NCI-H146 treated with DMSO at 0.1 percent for 48 hours (cell line): ENCODE results near the gene AKR1B1.

Experiments
- DNase-seq: peaks from one replicate; lab custom pipeline; 2025; ENCODE audit not compliant: unreplicated experiment; lab: John Stamatoyannopoulos, UW

AKR1B1 gene

GRCh38 chr7:134446446-134446845, 12.5 kb downstream of the AKR1B1 start:
- DNase-seq: no peak

GRCh38 chr7:134444961-134445315, 14.0 kb downstream of the AKR1B1 start:
- no peak for DNase-seq

DNA sequence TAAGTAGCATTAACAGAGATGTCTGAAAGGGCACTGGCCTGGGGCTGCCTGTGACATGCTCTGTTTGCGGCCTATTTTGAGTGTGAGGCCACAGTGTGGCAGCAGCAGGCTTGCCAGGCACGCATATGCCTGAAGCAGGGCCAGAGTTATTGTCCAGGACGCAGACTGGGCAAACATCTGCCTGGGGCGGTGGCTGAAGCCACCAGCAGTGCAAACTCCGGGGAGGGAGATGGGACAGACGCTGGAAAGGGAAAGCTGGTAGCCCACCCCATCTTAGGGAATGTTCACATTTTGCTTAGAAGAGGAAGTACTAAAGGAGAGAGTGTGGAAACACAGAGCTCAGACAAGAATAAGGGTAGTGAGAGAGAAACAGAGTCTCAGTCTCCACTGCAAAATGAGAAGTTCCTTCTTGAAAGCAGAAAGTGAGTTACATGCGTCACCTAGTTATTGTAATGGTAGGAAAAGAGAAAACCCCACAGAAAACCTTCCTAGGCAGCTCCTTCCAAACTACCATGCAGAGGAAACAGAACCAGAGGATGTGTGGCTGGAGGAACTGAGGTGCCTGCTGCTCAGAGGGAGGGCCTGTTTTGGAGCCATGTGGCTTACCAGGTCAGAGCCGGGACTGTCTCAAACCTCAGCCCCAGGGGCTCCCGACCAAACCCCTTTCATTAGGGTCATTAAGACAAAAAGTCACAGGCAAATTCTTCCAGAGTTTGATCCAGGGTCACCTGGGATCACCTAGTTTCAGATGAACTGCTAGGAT, 14.5 kb downstream of the AKR1B1 start:
- DNase-seq: no peak

DNA sequence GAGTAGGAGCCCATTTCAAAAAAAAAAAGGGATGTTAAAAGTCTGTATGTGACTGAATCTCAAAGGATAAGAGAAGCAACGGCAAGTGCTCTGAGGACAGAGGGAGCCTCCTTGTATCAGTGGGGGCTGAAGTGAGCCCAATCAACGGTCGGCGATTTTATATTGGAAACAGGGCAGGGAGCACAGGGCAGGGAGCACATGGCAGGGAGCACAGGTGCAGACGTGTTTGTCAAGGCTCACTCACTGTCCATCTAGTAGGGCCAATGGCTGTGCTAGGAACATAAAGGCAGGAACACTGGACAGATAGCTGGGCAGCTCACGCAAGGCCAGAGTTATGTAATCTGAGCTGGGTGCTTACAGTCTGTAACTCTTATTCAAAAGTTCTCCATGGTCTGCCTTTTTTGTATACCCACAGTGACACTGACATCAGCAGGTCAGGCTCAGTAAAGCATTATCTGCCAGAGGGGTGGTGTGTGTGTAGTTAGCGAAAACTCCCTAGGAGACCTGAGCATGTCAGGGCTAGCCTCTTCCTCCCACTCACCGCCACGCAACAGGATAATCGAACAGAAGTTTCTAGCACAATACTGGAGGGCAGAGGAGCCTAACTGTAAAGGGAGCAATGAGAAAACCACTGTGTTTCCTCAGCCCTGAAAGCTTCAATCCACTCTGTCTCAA, 15.4 kb downstream of the AKR1B1 start:
- no peak for DNase-seq

DNA sequence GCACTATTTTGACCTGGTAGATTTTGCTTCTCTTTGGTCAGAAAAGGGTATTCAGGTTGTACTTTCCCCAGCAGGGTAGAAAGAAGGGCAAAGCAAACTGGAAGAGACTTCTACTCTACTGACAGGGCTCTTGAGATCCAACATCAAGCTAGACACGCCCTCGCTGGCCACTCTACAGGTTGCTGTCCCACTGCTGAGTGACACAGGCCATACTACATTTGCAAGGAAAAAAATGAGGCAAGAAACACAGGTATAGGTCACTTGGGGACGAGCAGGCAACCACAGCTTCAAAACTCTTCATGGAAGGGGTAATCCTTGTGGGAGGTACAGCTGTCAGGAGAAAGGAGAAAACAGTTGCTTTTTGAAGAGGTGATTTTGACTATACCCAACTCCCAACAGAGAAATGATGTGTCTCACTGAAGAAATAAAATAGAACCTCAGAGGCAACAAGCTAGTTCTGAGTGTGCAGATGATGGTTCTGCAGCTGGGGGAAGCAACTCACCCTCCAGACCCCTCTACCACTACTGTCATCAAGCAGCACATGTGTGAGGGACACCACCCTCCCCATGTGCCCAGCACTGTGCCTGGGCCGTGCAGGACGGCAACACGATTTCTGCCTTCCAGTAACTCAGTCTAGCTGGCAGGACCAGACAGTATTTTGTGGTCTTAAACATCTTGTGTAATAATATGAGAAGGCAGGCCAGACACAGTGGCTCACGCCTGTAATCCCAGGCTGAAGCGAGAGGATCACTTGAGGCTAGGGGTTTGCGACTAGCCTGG, 16.3 kb downstream of the AKR1B1 start:
- DNase-seq: no peak

DNA sequence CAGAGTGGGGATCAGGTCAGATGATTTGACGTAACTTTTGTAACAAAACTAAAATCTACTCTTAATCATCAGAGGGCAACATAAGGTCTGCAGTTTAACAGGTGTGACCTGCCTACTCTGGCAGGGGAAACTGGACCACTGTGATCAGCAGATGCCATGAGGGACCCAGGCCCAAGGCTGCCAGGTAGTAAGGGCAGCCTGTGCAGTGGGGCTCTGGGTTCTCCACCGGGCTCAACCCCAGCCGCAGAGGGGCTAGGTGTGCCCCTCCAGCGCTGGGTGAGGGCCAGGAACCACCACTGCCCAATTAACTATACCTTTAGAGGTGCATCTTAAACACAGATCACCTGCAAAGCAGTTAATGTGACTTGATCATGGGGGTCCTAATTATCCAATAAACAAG, 17.6 kb downstream of the AKR1B1 start:
- no peak for DNase-seq

- no peak for DNase-seq
Observed at GRCh38 chr7:134440476-134440875, 18.4 kb downstream of the AKR1B1 start.

GRCh38 chr7:134440067-134440466, 18.8 kb downstream of the AKR1B1 start:
- DNase-seq: no peak

GRCh38 chr7:134438946-134439345, 20.0 kb downstream of the AKR1B1 start:
- no peak for DNase-seq

- no peak for DNase-seq
Observed at GRCh38 chr7:134435161-134435920, 23.6 kb downstream of the AKR1B1 start.

- no peak for DNase-seq
Observed at GRCh38 chr7:134434701-134435100, 24.2 kb downstream of the AKR1B1 start.

DNA sequence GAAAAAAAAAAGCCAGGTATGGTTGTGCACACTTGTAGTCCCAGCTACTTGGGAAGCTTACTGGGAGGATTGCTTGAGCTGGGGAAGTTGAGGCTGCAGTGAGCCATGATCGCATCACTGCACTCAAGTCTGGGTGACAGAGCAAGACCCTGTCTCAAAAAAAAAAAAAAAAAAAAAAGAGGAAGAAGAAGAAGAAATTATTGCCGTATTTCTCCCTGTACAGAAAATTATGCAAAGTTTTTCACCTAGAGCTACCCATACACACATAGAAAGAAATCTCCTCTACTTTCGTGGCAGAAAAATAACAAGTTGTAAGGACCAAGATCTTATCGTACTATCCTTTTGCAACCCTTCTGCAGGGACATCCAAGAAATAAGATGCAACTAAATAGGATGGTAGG, 25.5 kb downstream of the AKR1B1 start:
- DNase-seq: no peak

DNA sequence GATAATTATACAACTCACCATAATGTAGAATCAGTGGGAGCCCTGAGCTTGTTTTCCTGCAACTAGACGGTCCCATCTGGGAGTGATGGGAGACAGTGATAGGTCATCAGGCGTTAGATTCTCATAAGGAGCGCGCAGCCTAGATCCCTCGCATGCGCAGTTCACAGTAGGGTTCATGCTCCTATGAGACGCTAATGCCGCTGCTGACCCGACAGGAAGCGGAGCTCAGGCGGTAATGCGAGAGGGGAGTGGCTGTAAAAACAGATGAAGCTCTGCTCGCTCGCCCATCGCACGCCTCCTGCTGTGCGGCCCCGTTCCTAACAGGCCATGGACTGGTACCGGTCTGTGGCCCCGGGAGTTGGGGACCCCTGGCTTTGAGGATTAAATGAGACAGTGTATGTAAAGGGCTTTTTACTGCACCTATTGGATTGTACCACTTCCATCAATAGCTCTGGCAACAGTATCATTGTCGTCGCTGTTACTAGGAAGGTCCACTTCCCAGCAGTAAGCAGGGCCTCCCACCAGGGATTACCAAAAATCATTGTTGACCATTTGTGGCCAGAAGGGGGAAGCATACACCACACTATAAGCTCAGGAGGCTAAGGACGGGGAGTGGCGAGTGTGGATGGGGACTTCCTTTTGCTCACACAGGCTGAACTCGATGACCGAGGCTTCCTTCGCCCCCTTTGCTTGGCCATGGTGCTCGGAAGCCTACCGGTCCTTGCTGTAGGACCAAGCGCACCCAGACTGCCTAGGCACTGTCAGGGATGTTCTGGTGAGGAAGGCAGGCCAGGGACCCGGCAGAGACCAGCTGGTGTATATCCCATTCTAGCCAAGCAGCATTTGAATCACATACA, 26.4 kb downstream of the AKR1B1 start:
- DNase-seq: peak; percentile 89

GRCh38 chr7:134431815-134432214, 27.1 kb downstream of the AKR1B1 start:
- DNase-seq: no peak

DNA sequence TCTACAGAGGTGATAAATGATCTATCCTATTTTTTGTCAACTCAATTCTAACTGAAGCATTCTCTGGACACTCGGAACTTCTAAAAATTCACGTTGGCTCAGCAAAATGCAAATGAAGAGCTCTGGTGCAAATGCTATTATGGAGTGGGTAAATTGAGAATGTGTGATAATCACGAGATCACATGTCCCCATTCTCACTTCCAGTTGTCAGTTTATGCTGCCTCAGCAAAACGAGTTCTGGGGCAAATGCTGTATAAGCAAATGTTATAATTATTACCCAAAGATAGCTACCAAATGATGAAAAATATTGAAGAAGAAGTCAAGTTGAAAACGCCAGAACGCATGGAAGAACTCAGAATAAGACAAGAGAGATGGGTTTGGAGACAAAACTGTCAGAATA, 29.4 kb downstream of the AKR1B1 start:
- no peak for DNase-seq

- DNase-seq: no peak
Observed at GRCh38 chr7:134428942-134429341, 30.0 kb downstream of the AKR1B1 start.

GRCh38 chr7:134427896-134428295, 31.0 kb downstream of the AKR1B1 start:
- no peak for DNase-seq

GRCh38 chr7:134425777-134426176, 33.1 kb downstream of the AKR1B1 start:
- no peak for DNase-seq

- no peak for DNase-seq
Observed at GRCh38 chr7:134422638-134423037, 36.3 kb downstream of the AKR1B1 start.

GRCh38 chr7:134422008-134422407, 36.9 kb downstream of the AKR1B1 start:
- no peak for DNase-seq
